HTR-8/SVneo (cell line): ENCODE data around the gene HELQ.
"Not testable (repeated sequence)": the region's sequence is repeated elsewhere in the genome, so short reads cannot be mapped to it uniquely, and the experiment has no call there.

Experiments used
- DNase-seq: peaks from one replicate; pipeline ENCODE4 v3.0.0; 2011; ENCODE audit warnings: low spot score, mixed read lengths; ENCODE audit not compliant: insufficient read length
- FAIRE-seq: peaks from 2 replicates; lab custom pipeline; 2011; peaks lifted over from hg19 to GRCh38; lab: Jason Lieb, UNC

HELQ gene

GRCh38 chr4:83455281-83456183 lies at the start of gene HELQ, which contains the start of gene MRPS18C:
TSS of gene HELQ (minus strand) at chr4:83455823. CDS start at chr4:83455693, 130 bp downstream.
TSS of gene MRPS18C (plus strand) at chr4:83456058. CDS start at chr4:83456078, 20 bp downstream.
- DNase-seq (peak; percentile 94), FAIRE-seq (peak; percentile 64)

- FAIRE-seq (no peak), DNase-seq (no peak)
Observed at GRCh38 chr4:83504996-83505395, 49.4 kb upstream of the HELQ start.

GRCh38 chr4:83504503-83504902 lies 48.9 kb upstream of the HELQ start:
- FAIRE-seq (no peak), DNase-seq (no peak)

GRCh38 chr4:83503974-83504373 lies 48.4 kb upstream of the HELQ start:
- no peak for FAIRE-seq
- DNase-seq: no peak

- not testable (repeated sequence) for DNase-seq, FAIRE-seq
Observed at GRCh38 chr4:83501671-83502070, 46.0 kb upstream of the HELQ start.

GRCh38 chr4:83498187-83498586 lies 42.6 kb upstream of the HELQ start:
- FAIRE-seq (no peak), DNase-seq (no peak)

- DNase-seq, FAIRE-seq: not testable (repeated sequence)
Observed at GRCh38 chr4:83496085-83496917, 40.7 kb upstream of the HELQ start.

GRCh38 chr4:83490876-83491450 lies 35.3 kb upstream of the HELQ start:
- FAIRE-seq: no peak
- DNase-seq: peak; percentile 19

- FAIRE-seq (no peak), DNase-seq (no peak)
Observed at GRCh38 chr4:83489711-83490326, 34.2 kb upstream of the HELQ start.

- FAIRE-seq (no peak), DNase-seq (no peak)
Observed at GRCh38 chr4:83486457-83487129, 31.0 kb upstream of the HELQ start.

GRCh38 chr4:83484500-83485461 lies 29.2 kb upstream of the HELQ start, which contains the start of gene ABRAXAS1:
TSS of gene ABRAXAS1 (minus strand) at chr4:83485100. CDS start at chr4:83485072, 28 bp downstream.
- peak; percentile 83 for DNase-seq
- FAIRE-seq: no peak

- no peak for FAIRE-seq
- DNase-seq: no peak
Observed at GRCh38 chr4:83473966-83474365, 18.3 kb upstream of the HELQ start.

- no peak for DNase-seq
- FAIRE-seq: no peak
Observed at GRCh38 chr4:83473423-83473822, 17.8 kb upstream of the HELQ start.

- FAIRE-seq (no peak), DNase-seq (no peak)
Observed at GRCh38 chr4:83456184-83456501, 520 bp upstream of the HELQ start.

- DNase-seq (peak; percentile 0), FAIRE-seq (no peak)
Observed at GRCh38 chr4:83454686-83455085, 937 bp downstream of the HELQ start.

GRCh38 chr4:83449009-83449408 lies 6.6 kb downstream of the HELQ start:
- DNase-seq (no peak), FAIRE-seq (no peak)

- DNase-seq (no peak), FAIRE-seq (no peak)
Observed at GRCh38 chr4:83440899-83441298, 14.7 kb downstream of the HELQ start.

GRCh38 chr4:83440148-83440814 lies 15.3 kb downstream of the HELQ start:
- FAIRE-seq (no peak), DNase-seq (no peak)
